Fibroblast of villous mesenchyme (primary cell): Measurements from ENCODE around the gene KCTD10. TPM values are rescaled to one million over a fixed set of nuclear protein-coding genes. Genes with fewer than 3 reads are reported as not detected.

ENCODE experiments used
- DNase-seq: peaks from one replicate; pipeline ENCODE4 v3.0.0-alpha.2; 2010; ENCODE audit warnings: low read depth
- H3K4me3 ChIP-seq: 2 replicates; pipeline ENCODE4 v1.5.1; 2011; ENCODE audit warnings: low read depth, mild to moderate bottlenecking, low read length
- CTCF ChIP-seq: IDR thresholded peaks from 2 replicates; pipeline ENCODE4 v1.5.1; 2012; ENCODE audit warnings: low read depth, mild to moderate bottlenecking, low read length; ENCODE audit not compliant: insufficient read depth
- total RNA-seq: library from RNA; depleted of rRNA; stranded (reverse); fragments of >200 nt; gene quantifications from 2 replicates; pipeline ENCODE4 v1.2.3, GENCODE V29; 2012

KCTD10 gene
- total RNA-seq, 1 donor: 105 TPM

GRCh38 chr12:109495012-109495411 lies 17.9 kb upstream of the KCTD10 start:
- no peak for DNase-seq
- no peak overlapping the region for H3K4me3 ChIP-seq
- TF ChIP-seq CTCF: no peak

GRCh38 chr12:109494348-109494881 lies 17.3 kb upstream of the KCTD10 start:
- no peak overlapping the region for H3K4me3 ChIP-seq
- DNase-seq: no peak
- no peak for TF ChIP-seq CTCF

- no peak for DNase-seq
- TF ChIP-seq CTCF: no peak
- no peak overlapping the region for H3K4me3 ChIP-seq
Observed at GRCh38 chr12:109493938-109494337, 16.8 kb upstream of the KCTD10 start.

GRCh38 chr12:109493090-109493489 lies 16.0 kb upstream of the KCTD10 start:
- no peak for TF ChIP-seq CTCF
- no peak for DNase-seq
- no peak overlapping the region for H3K4me3 ChIP-seq

GRCh38 chr12:109492371-109492770 lies 15.3 kb upstream of the KCTD10 start:
- no peak overlapping the region for H3K4me3 ChIP-seq
- DNase-seq: no peak
- TF ChIP-seq CTCF: no peak

- H3K4me3 ChIP-seq: no peak overlapping the region
- TF ChIP-seq CTCF: no peak
- no peak for DNase-seq
Observed at GRCh38 chr12:109491671-109492070, 14.6 kb upstream of the KCTD10 start.

- no peak for DNase-seq
- no peak for TF ChIP-seq CTCF
- H3K4me3 ChIP-seq: no peak overlapping the region
Observed at GRCh38 chr12:109489955-109490565, 13.0 kb upstream of the KCTD10 start.
